ENCODE measurements around the gene SCAF11.

Gene SCAF11

DNA sequence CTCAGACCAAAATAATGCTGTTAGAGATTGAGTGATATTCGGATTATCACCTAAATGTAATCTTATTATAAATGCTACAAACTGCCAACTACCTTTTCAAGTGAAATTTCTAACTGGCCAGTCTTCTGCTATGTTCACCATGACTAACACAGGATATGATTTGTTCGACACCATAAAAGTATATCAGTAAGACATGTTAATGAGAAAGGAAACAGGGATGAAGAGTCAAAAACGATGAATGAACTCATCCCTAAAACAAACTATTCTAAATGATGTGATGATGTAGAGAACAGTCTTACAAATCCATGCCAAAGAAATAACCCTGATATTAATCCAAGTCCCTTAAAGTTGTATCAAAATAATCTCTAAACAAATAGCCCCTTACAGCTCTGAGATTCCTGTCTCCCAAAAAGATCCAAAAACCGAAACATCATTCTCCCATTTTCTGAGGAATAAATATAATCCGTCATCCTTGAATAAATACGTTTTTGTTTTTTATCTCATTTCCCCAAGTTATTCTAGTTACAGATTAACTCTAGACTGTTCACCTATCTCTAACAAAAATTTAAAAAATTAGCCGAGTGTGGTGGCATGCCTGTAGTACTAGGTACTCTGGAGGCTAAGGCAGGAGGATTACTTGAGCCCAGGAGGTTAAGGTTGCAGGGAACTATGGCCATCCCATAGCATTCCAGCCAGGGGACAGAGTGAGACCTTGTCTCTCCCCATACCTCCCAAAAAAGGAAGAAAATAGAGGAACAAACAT, 9.1 kb downstream of the SCAF11 start:
- DNase-seq (ENCODE audit: low read depth in 3 of 3), result no peak

DNA sequence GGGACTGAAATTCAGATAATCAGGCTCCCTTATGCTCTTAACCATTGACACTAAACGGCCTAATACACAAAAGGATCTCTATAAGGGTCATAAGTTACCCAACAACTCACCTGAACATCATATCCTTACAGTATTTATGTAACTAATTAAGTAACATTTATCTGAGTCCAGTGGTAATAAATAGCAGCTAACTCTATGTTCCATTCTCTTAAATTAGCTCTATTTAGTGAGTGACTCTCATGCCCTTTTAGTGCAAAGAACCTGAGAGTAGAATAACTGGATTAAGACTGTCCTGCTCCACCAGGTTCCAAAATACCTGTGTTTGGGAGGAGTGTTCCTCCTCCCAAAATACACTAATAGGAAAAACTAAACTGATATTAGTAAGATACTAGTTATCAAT, 9.8 kb downstream of the SCAF11 start:
- DNase-seq (ENCODE audit: low read depth in 3 of 3), result no peak

DNA sequence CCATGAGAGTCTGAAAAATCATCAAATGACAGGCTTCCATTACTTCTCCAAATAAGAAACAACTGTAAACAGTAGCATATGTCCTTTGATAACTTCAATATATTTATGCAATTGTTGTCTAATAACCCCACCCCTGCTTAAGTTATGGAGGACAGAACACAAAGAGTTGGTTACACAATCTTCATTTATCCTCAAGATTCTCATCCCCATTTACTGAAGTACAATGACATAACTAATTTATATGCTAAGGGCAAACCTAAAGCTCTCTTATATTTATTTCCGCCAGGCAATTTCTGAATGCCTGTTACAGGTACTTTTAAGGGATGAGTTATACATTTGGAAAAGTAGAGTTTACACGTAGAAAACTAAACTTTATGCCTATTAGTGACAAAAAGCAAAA, 12.3 kb downstream of the SCAF11 start:
- DNase-seq (ENCODE audit: low read depth in 3 of 3), result no peak

DNA sequence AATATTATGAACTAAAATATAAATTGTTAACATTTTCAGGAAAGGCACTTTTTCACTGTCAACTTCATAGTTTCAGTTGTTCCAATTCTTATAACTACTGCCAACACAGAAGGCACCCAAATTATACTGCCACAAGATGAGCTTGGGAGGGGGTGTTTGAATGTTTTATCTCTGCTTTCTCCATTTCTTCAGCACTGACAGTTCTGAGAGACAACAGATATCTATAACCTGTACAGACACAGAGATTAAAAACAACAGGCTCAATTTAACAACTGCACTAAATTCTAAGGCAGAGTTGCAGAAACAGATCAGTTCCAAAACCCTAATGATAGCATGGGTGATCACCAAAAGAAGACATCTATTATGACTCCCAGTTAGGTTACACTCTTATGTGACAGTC, 12.8 kb downstream of the SCAF11 start:
- DNase-seq (ENCODE audit: low read depth in 3 of 3), result no peak

DNA sequence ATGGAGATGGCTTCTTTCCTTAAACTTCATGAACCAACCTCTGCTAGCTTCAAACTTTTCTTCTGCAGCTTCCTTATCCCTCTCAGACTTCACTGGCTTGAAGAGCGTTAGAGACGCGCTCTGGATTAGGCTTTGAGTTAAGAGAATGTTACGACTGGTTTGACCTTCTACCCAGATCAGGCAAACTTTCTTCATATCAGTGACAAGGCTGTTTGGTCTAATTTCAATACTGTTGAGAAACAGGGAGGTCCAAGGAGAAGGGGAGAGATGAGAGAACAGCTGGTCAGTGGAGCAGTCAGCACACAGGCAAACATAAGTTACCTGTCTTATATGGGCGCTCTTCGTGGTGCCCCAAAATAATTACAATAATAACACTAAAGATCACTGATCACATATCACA, 14.9 kb downstream of the SCAF11 start:
- DNase-seq (ENCODE audit: low read depth in 3 of 3), result no peak

- DNase-seq (ENCODE audit: low read depth in 3 of 3), result no peak
Measured at GRCh38 chr12:45974883-45975282, 15.5 kb downstream of the SCAF11 start.

DNA sequence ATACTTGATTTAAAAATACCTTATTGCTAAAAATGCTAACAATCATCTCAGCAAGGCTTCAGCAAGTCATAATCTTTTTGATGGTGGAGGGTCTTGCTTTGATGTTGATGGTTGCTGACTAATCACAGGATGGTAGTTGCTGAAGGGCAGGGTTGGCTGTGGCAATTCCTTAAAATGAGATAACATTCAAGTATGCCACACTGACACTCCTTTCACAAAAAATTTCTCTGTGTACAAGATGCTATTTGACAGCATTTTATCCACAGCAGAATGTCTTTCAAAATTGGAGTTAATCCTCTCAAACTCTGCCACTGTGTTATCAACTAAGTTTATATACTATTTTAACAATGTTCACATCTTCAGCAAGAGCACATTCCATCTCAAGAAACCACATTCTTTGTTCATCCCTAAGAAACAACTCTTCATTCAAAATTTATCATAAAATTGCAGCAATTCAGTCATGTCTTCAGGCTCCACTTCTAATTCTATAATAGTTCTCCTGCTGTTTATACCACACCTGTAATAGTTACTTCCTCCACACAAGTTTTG, 16.1 kb downstream of the SCAF11 start:
- no peak for DNase-seq (ENCODE audit: low read depth in 3 of 3)

GRCh38 chr12:45973526-45973925, 16.8 kb downstream of the SCAF11 start:
- DNase-seq (ENCODE audit: low read depth in 3 of 3), result no peak

GRCh38 chr12:45970391-45970790, 20.0 kb downstream of the SCAF11 start:
- no peak for DNase-seq (ENCODE audit: low read depth in 3 of 3)

DNA sequence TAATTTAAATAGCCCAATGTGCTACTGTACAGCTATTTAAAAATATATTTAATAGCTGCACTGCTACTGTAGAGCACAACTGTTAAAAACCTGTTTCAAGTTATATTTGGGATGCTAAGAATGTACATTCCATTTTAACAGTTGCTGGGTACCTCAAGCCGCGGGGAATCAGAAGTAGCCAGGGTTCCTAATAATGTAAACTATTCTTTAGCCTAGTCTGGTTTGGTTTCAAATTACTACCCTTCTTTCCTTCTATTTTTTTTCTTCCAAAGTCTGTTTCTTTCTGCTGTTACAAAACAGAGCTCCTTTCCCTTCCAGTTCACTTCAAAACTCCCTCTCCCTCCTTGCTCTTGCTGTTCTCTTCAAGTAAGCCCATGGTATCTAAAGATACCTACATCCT, 21.3 kb downstream of the SCAF11 start:
- DNase-seq (ENCODE audit: low read depth in 3 of 3), result no peak

DNA sequence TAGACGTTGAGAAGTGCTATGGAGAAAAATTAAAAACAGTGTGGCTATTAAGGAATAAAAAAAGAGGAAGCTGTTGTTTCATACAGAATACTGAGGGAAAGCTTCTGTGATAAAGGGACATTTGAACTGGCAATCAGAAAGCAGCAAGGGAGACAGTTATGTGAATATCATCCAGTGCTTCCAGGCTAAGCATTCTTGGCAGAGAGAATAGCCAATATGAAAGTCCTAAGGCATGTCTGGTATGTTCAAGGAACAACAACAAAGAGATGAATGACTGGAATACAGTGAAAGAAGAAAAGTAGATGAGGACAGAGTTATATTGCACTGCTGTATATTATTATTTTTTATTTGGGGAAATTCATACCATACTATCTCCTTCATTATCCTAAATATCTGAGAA, 23.9 kb downstream of the SCAF11 start:
- DNase-seq (ENCODE audit: low read depth in 3 of 3), result no peak

DNA sequence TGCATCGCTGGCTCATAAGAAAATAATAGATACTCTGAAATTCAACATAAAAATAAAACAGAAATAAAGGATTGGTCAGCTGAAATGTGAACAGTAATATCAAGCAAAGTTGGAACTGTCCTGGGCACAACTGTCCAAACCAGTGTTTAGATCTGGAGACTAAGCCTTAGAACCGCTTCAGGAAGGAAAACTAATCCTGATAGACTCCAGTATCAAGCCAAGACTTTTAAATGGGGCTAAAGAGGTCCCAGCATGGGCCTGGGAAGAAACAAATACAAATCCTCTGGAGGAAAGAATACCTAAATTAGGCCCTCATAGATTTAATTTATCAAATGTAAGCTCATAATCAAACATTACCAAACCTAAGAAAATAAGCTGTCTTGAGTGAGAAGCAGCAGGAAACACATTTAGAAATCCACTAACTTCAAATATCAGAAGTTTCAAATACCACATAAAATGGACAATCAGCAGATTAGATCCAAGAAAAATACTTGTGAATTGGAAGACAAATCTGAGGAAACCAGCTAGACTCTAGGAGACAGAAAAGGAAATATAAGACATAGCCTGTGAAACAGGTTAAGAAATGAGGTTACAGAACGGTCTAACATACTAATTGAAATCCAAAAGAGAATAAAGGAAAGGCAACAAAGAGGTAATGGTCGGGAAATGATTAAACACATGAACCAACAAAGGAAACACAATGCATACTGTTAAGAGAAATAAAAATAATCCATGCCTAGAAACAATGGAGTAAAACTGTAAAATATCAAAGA, 27.6 kb downstream of the SCAF11 start:
- DNase-seq (ENCODE audit: low read depth in 3 of 3), result no peak

- no peak for DNase-seq (ENCODE audit: low read depth in 3 of 3)
Measured at GRCh38 chr12:45959728-45960127, 30.6 kb downstream of the SCAF11 start.

DNA sequence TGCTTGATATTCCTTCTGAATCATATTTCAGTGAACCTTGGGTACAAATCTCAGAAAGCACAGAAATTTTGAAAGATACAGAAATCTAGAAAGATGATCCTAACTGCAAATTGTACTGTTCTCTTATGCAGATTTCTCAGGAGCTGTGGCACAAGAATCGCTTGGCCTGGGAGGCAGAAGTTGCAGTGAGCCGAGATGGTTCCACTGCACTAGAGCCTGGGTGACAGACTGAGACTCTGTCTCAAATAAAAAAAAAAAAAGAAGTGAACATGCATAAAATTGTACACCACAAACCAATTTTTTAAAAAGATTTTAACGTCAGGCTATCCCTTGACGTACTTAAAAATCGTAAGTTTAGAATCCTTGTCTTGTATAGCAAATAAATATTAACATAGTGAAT, 31.3 kb downstream of the SCAF11 start:
- no peak for DNase-seq (ENCODE audit: low read depth in 3 of 3)

- no peak for DNase-seq (ENCODE audit: low read depth in 3 of 3)
Measured at GRCh38 chr12:45948546-45948945, 41.8 kb downstream of the SCAF11 start.

DNA sequence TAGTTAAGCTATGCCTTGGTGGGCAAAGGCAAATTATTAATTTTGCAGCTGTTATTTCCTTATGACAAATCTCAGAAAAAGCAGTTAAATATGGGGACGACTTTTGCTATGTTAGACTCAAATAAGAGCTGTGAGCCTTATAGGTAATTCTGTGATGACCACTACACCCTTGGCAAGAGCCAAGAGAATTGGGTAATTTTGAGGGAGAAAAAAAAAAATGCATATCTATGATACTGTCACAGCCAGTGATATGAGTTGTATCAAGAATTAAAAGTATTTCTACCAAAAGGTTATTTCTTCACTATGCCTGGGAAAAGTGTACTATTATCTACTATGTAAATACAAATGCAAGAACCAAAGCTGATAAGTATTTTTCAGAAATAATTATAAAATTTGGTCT, 43.9 kb downstream of the SCAF11 start:
- no peak for DNase-seq (ENCODE audit: low read depth in 3 of 3)

DNA sequence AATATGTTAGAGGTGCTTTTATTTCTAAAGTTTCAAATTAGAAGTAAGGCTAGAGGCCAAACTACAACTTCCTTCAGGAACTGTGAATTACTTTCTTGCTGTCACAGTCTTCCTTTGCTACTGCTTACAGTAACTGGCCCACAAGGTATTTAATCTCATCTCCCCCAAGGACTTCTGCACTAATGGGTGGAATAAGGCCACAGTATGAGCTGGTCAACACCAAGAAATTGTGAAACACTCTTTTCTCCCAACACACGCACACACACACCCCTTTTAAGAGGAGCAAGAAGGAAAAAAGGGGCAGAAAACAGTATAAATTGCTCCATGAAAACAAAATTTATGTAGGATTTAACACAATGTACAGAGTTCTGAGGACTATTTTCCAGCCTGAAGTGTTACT, 45.6 kb downstream of the SCAF11 start:
- DNase-seq (ENCODE audit: low read depth in 3 of 3), result no peak

DNA sequence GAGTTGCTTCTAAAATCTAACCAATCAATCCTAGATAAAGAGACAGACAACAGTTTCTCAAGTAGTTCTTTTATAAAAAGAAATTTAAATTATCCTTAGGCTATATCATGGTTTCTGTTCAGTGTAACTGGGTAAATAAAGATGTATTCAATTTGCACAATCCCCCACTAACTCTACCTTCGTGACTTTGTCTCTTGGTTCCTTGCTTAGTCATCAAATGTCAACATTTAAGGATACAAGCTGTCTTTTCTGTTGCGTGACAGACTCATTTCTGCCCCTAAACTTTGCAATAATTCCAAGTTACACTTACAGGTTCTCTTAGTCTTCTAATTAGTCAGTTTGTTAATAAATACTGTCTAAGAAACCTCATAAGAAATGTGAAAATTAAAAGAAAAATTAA, 50.6 kb downstream of the SCAF11 start:
- no peak for DNase-seq (ENCODE audit: low read depth in 3 of 3)

DNA sequence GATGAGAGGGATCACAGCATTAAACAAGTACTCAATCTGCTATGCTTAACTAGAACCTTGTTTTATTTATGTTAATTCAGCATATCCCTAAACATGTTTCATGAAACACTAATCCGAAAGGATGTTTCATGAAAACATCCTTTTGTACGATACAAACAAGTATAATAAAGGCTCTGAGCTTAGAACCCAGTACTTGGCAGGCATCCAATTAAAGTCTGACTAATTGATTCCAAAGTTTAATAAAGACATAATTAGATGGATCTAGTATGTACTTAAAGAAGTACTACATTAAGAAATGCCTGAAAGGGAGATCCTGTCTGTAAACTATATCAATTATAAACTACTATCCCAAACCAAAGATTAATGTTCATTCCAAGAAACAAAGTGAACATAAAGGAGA, 51.8 kb downstream of the SCAF11 start:
- no peak for DNase-seq (ENCODE audit: low read depth in 3 of 3)

- no peak for DNase-seq (ENCODE audit: low read depth in 3 of 3)
Measured at GRCh38 chr12:45934956-45935355, 55.4 kb downstream of the SCAF11 start.

GRCh38 chr12:45933504-45933903, 56.9 kb downstream of the SCAF11 start:
- DNase-seq (ENCODE audit: low read depth in 3 of 3), result no peak

GRCh38 chr12:45930369-45930768, 60.0 kb downstream of the SCAF11 start:
- no peak for DNase-seq (ENCODE audit: low read depth in 3 of 3)

GRCh38 chr12:45928309-45928708, 62.1 kb downstream of the SCAF11 start:
- no peak for DNase-seq (ENCODE audit: low read depth in 3 of 3)
